Activated T-cell treated with anti-CD3 and anti-CD28 coated beads for 1 hour (primary cell): Measurements from ENCODE around the gene PDE4C.
"Not testable (repeated sequence)": the region's sequence is repeated elsewhere in the genome, so short reads cannot be mapped to it uniquely, and the experiment has no call there.

Experiments
- DNase-seq: peaks from one replicate; pipeline ENCODE4 v3.0.0-alpha.2; 2020; ENCODE audit warnings: low read depth

The PDE4C gene

GRCh38 chr19:18223860-18224524 lies 2.2 kb downstream of the PDE4C start:
- no peak for DNase-seq

DNA sequence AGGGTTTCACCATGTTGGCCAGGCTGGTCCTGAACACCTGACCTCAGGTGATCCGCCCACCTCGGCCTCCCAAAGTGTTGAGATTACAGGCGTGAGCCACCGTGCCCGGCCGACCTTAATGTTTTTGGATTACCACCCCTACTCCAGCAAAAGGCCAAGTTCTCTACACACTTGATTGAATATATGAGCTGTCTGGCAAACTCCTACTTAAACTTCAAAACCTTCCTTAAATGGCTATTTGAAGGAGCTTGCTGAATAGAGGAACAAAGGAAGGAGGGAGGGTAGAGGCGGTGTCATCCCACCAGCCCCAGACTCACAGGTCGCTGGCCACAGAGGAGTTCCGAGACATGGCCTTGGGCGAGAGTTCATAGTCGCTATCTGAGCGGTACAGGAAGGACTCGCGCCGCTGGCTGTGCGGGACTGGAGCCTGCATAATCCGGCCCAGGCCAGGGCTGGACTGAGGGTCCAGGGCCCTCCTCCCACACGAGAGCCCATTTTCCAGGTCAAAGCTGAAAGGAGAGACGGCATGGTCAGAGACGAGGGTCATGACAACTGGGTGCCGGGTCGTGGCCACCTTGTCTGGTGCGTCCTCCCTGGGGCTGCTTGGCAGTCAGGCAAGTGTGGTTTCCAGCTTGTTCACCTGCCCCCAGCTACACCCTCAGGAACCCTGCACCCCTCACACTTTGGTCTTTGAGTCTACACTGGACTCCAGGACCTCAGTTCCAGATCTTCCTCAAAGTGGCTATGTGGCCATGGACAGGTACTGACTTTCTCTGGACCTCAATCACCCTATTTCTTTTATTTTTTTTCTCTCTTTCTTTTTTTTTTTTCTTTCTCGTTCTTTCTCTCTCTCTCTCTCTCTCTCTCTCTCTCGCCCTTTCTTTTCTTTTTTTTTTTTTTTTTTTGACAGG lies 4.2 kb downstream of the PDE4C start:
- no peak for DNase-seq

DNA sequence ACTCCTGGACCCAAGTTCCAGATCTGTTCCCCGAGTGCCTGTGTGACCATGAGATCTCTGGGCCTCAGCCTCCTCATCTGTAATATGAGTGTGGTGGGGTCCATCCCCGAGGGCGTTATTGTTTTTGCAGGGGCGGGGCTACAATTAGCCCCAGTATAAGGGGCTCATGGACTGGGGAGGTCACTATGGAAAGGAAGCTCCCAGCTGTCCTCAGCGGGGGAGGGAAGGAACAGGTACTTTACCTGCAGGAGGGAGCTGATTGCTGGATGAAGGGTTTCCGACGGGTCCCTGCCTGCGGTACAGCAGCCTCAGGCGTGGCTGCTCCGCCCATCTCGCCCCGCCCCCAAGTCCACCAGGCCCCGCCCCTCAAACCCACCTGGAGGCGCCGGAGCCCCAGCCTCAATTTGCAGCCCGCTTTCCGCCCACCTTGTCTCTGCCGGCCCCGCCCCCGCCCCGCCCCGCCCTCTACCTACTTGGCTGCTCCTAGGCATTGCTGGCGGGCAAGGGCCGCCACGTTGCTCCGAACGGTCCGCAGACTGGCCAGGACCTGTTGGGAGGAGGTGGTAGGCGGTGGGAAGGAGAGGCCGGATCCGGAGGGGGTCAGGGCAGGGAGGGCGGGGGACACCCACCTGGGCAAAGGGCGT lies 5.5 kb downstream of the PDE4C start:
- no peak for DNase-seq

DNA sequence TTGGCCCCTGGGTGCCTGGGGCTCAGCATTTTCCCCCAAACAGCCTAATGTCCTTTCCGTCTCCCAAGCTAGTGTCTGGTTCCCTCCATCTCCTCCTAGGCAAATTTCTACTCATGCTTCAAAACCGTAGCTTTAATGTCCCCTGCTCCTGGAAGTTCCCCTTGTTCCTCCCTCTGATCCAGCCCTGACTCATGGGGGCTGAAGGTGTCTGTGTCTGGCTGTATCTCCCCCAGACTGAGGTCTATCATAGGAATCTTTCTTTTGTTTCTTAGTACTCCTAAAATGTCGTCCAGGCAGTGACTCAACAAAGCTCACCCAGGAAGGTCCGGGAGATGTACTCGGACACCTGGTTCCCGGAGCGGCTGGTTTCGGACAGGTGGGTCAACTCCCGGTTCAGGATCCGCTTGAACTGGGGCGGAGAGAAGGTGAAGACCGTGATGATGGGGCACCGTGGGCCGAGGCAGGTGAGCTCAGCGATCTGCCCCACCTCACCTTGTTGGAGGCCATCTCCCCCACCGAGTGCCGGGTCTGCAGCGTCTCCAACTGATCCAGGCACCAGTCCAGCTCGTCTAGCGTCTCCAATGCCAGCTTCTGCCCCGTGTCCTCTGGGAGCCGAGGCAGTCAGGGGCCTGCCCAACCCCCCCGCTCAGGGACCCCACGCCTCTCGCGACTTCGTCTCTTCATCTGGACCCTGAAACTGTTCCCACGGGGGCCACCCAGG lies 6.2 kb downstream of the PDE4C start:
- DNase-seq: no peak

- DNase-seq: no peak
Observed at GRCh38 chr19:18218600-18218999, 7.6 kb downstream of the PDE4C start.

DNA sequence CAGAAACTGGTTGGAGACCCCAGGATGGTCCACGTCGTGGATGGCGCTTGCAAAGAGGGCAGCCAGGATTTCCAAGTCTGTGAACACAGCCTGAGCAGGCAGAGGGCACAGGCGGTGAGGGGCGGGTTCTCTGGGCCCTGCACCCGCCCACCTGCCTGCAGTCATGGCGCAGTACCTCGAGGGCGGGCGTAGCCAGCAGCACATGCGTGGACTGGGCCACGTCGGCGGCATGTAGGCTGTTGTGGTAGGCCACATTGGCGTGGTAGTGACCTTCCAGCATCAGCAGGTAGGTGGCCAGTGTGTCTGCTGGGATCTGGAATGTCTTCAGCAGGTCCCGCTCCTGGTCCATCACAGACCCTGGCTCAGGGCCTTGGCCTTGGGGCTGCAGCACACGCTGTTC lies 8.1 kb downstream of the PDE4C start:
- DNase-seq: no peak

GRCh38 chr19:18216789-18217188 lies 9.4 kb downstream of the PDE4C start:
- DNase-seq: no peak

DNA sequence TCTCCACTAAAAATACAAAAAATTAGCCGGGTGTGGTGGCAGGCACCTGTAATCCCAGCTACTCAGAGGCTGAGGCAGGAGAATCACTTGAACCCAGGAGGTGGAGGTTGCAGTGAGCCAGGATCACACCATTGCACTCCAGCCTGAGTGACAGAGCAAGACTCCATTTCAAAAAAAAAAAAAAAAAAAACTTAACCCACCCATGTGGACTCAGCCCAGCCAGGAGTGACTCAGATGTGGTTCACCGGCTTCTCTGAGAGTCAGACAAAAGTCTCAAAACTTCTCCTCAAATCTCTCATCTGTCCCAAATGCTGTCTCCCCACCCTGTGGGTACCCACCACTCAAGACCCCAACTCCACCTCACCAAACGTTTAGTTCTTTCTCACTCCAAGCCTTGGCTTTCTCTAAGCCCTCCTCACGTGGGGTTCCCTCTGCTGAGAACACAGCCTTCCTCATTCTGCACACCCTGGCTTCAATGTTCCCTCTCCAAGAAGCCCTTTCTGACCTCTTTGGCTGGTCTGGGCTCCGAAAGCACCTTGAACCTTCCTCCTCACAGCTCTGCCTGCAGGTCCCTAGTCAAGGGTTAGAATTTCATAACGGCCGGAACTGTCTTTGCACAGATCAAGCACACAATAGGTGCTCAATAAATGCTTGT lies 11.3 kb downstream of the PDE4C start:
- no peak for DNase-seq

DNA sequence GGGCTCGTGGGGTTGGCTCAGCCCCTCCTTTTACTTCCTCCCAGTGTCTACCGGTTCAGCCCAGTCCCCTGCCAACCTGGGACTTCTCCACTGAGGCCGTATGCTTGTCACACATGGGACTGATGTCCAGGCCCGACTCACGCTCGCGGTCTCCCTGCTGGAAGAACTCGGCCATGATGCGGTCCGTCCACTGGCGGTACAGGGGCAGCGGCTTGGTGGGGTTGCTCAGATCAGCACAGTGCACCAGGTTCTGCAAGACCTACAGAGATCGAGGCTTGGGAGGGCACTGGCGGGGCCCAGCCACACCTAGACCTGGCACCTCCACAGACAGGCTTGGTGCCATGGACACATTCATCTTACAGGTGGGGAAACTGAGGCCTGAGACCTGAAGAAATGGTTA lies 14.6 kb downstream of the PDE4C start:
- no peak for DNase-seq

GRCh38 chr19:18209912-18210311 lies 16.3 kb downstream of the PDE4C start:
- DNase-seq: not testable (repeated sequence)

DNA sequence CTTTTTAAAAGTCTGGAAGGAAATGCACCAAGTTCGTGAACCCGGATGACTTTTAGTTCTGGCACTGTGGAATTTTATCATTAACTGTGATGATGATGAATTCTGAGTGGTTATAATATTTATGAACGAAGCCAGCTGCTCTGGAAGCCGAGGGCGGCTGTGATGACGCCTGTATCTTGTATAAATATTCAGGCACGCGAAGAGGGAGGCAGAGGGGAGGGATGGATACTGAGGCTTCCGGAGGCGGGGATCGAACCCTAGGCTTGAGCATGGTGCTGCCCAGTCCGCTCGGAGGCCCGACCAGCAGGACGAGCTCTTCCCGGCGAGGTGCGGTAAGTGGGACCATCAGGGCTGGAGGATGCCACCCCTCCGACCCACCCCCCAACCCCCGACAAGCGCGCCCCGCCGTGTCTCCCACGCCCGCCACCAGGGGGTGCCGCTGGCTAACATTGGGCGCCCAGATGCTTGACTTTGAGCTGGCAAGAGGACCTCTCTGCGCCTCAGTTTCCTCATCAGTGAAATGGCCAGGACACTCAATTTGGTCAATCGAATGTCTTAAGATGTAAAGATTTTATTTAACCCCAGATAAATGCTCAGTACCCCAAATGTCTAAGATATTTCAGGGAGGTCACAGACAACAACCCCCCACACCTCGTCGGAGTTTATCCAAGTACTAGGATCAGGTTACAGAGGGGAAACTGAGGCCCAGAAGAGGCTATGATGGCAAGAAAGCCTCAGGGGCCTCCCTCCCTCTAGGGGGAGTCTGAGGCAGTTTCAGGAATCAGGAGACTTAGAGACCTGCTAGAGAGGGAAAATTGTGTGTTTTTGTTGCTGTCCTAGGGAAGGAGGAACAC lies 17.9 kb downstream of the PDE4C start:
- peak; percentile 57 for DNase-seq

DNA sequence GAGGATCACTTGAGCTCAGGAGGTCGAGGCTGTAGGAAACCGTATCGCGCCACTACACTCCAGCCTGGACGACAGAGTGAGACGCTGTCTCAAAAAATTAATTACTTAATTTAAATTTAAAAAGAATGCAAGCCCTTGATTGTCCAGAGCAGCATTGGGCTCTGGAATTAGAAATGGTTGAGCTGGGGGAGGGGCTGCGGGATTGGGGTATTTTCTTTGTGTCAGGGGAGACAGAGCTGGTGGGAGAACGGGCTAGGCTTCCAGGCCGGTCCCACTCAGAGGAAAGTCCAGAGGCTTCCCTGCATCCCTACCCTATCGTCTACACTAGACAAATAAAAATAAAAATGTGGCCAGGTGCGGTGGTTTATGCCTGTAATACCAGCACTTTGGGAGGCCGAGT lies 20.2 kb downstream of the PDE4C start:
- no peak for DNase-seq

DNA sequence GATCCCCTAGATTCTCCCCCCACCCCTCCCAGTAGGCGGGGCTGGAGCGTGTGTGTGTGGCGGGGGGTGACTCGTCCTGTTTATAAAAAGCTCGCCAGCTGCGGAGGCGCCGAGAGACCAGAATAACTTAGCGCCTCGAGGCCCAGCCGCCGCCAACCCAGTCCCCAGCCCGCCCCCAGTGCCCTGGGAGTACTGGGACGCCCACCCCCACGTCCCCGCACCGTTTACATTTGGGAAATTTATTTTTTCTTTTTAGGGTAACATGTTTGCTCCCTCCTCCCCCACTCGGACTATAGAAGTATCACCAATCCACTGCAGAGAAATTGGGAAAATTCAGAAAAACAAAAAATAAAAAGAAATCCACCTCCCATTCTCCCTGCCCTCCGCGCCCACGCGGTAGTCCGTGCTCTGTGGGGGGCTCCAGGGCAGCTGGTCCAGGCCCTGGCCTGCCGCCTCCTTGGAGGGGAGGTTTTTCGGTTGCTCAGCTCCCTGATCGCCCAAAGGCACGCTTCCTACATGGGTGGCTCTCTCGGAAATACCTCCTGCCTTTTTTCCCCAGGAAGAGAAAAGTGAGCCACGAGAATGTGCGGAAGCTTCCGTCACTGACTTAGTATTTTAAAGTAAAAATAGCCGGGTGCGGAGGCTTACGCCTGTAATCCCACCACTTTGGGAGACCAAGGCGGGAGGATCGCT lies 20.9 kb downstream of the PDE4C start:
- peak; percentile 54 for DNase-seq

GRCh38 chr19:18204394-18205199 lies 21.6 kb downstream of the PDE4C start:
- DNase-seq: no peak

DNA sequence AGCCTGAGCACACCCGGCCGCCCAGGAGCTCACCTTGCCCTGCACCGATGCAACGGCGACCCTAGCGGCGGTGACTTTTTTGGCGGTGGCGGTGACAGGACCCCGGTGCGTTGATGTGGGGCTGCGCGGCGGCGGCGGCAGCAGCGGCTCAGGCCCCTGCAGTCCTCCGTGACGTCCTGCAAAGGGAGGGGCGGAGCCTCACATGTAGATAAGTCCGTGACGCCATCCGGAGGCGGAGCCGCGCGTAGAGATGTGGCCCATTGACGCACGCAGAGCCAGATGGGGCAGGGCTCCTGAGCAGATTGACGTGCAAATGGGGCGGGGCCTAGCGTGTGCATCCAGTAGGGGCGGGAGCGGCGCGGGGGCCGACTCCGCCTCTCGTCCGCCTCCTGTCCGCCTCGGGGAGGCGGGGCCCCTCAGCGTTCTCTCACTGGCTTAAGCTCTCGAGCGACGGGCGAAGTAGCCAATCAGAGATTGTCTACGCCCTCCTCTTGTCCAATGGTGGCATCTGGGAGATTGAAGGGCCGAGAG lies 22.3 kb downstream of the PDE4C start, which contains the start of gene RAB3A:
RAB3A (minus strand) TSS at position 180 of the 531 bp plus-strand sequence. CDS start 1,302 bp downstream, outside the sequence.
- DNase-seq: peak; percentile 99

- DNase-seq: peak; percentile 37
Observed at GRCh38 chr19:18203408-18203862, 22.8 kb downstream of the PDE4C start.

- no peak for DNase-seq
Observed at GRCh38 chr19:18202778-18203407, 23.3 kb downstream of the PDE4C start.

DNA sequence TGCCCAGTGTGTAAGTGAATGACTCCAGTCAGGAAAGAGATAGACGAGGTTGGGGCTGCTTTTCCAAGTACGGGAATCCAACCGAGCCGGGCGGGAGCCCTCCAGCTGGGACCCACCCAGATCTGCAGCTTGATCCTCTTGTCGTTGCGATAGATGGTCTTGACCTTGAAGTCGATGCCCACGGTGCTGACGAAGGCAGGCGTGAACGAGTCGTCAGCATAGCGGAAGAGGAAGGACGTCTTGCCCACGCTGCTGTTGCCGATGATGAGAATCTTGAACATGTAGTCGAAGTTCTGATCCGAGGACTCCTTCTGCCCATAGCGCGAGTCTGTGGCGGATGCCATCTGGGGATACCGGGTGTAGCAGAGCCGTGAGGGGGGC lies 23.9 kb downstream of the PDE4C start:
- DNase-seq: no peak
